Muscle layer of colon (tissue), 2 donors: ENCODE results near the gene ASB15.

Source experiments
- H3K27ac ChIP-seq: one replicate; pipeline ENCODE4 v1.7.0; 2013; ENCODE audit warnings: low read depth, mild to moderate bottlenecking, low read length, moderate library complexity
- H3K27me3 ChIP-seq, 2 donors: one replicate each; pipeline ENCODE4 v1.7.0; 2013; ENCODE audit warnings: low read length in 2 of 2, mild to moderate bottlenecking in 2 of 2; ENCODE audit not compliant: insufficient read depth in 2 of 2, control insufficient read depth in 1 of 2
- H3K36me3 ChIP-seq: one replicate; pipeline ENCODE4 v1.7.0; 2013; ENCODE audit warnings: mild to moderate bottlenecking, low read length; ENCODE audit not compliant: insufficient read depth
- H3K4me1 ChIP-seq: one replicate; pipeline ENCODE4 v1.7.0; 2013; ENCODE audit warnings: mild to moderate bottlenecking, low read length; ENCODE audit not compliant: insufficient read depth
- H3K4me3 ChIP-seq, 2 donors: one replicate each; pipeline ENCODE4 v1.7.0; 2013; ENCODE audit warnings: low read length in 2 of 2, low read depth in 1 of 2, mild to moderate bottlenecking in 1 of 2, moderate library complexity in 1 of 2
- H3K9ac ChIP-seq: one replicate; pipeline ENCODE4 v1.7.0; 2013; ENCODE audit warnings: low read length
- H3K9me3 ChIP-seq: one replicate; pipeline ENCODE4 v1.7.0; 2013; ENCODE audit warnings: mild to moderate bottlenecking, low read length
- donor health status: abdominal sarcoma.
- donor health status: Adenocarcinoma of cecum.

Gene ASB15

GRCh38 chr7:123657304-123657685 lies 55.7 kb downstream of the ASB15 start:
- no peak overlapping the region for H3K4me3 ChIP-seq
- H3K27ac ChIP-seq = no peak overlapping the region
- H3K36me3 ChIP-seq = no peaks in the 10 kb centered on the region

GRCh38 chr7:123658023-123658422 lies 56.4 kb downstream of the ASB15 start:
- H3K9me3 ChIP-seq = no peaks in the 10 kb centered on the region
- no peaks in the 10 kb centered on the region for H3K27me3 ChIP-seq
- no peaks in the 10 kb centered on the region for H3K4me1 ChIP-seq
- H3K27ac ChIP-seq = no peak overlapping the region
- no peak overlapping the region for H3K9ac ChIP-seq
- H3K36me3 ChIP-seq = no peaks in the 10 kb centered on the region
- no peak overlapping the region for H3K4me3 ChIP-seq

More at GRCh38 chr7:123657304-123657685, 55.7 kb downstream of the ASB15 start:
- no peaks in the 10 kb centered on the region for H3K4me1 ChIP-seq
- no peaks in the 10 kb centered on the region for H3K27me3 ChIP-seq
- H3K9me3 ChIP-seq = no peaks in the 10 kb centered on the region
- H3K9ac ChIP-seq = no peak overlapping the region

GRCh38 chr7:123660514-123661354 lies 59.1 kb downstream of the ASB15 start:
- Histone ChIP-seq H3K9ac (no peak overlapping the region), H3K4me3 (no peak overlapping the region), H3K4me1 (no peaks in the 10 kb centered on the region), H3K27ac (no peak overlapping the region), H3K27me3 (no peaks in the 10 kb centered on the region), H3K36me3 (no peaks in the 10 kb centered on the region), H3K9me3 (no peaks in the 10 kb centered on the region)

GRCh38 chr7:123661765-123662164 lies 60.1 kb downstream of the ASB15 start:
- H3K27ac ChIP-seq = no peak overlapping the region

GRCh38 chr7:123662293-123662692 lies 60.7 kb downstream of the ASB15 start:
- H3K27me3 ChIP-seq = no peaks in the 10 kb centered on the region
- H3K36me3 ChIP-seq = no peaks in the 10 kb centered on the region
- H3K9me3 ChIP-seq = no peaks in the 10 kb centered on the region
- H3K27ac ChIP-seq = no peak overlapping the region
- no peak overlapping the region for H3K4me3 ChIP-seq
- no peak overlapping the region for H3K9ac ChIP-seq
- H3K4me1 ChIP-seq = no peaks in the 10 kb centered on the region

More at GRCh38 chr7:123661765-123662164, 60.1 kb downstream of the ASB15 start:
- Histone ChIP-seq H3K9me3 (no peaks in the 10 kb centered on the region), H3K27me3 (no peaks in the 10 kb centered on the region), H3K4me3 (no peak overlapping the region), H3K9ac (no peak overlapping the region), H3K4me1 (no peaks in the 10 kb centered on the region), H3K36me3 (no peaks in the 10 kb centered on the region)

- H3K36me3 ChIP-seq = no peaks in the 10 kb centered on the region
- no peak overlapping the region for H3K27ac ChIP-seq
- no peaks in the 10 kb centered on the region for H3K27me3 ChIP-seq
- no peaks in the 10 kb centered on the region for H3K4me1 ChIP-seq
- no peak overlapping the region for H3K4me3 ChIP-seq
- no peaks in the 10 kb centered on the region for H3K9me3 ChIP-seq
- H3K9ac ChIP-seq = no peak overlapping the region
Measured at GRCh38 chr7:123662755-123663154, 61.1 kb downstream of the ASB15 start.

- H3K9ac ChIP-seq = no peak overlapping the region
- no peaks in the 10 kb centered on the region for H3K27me3 ChIP-seq
- H3K4me1 ChIP-seq = no peaks in the 10 kb centered on the region
- H3K9me3 ChIP-seq = no peaks in the 10 kb centered on the region
- H3K4me3 ChIP-seq = no peak overlapping the region
- H3K27ac ChIP-seq = no peak overlapping the region
- no peaks in the 10 kb centered on the region for H3K36me3 ChIP-seq
Measured at GRCh38 chr7:123663200-123663599, 61.6 kb downstream of the ASB15 start.

GRCh38 chr7:123665157-123665556 lies 63.5 kb downstream of the ASB15 start:
- no peaks in the 10 kb centered on the region for H3K27me3 ChIP-seq
- H3K4me3 ChIP-seq = no peak overlapping the region
- no peaks in the 10 kb centered on the region for H3K4me1 ChIP-seq
- H3K27ac ChIP-seq = no peak overlapping the region
- H3K9me3 ChIP-seq = no peaks in the 10 kb centered on the region
- no peaks in the 10 kb centered on the region for H3K36me3 ChIP-seq
- no peak overlapping the region for H3K9ac ChIP-seq

GRCh38 chr7:123665896-123666295 lies 64.3 kb downstream of the ASB15 start:
- Histone ChIP-seq H3K36me3 (no peaks in the 10 kb centered on the region), H3K9me3 (no peaks in the 10 kb centered on the region), H3K27ac (no peak overlapping the region), H3K4me1 (no peaks in the 10 kb centered on the region), H3K4me3 (no peak overlapping the region), H3K27me3 (no peaks in the 10 kb centered on the region), H3K9ac (no peak overlapping the region)

GRCh38 chr7:123666492-123666891 lies 64.9 kb downstream of the ASB15 start:
- Histone ChIP-seq H3K36me3 (no peaks in the 10 kb centered on the region), H3K27me3 (no peaks in the 10 kb centered on the region), H3K27ac (no peak overlapping the region), H3K9ac (no peak overlapping the region), H3K4me3 (no peak overlapping the region), H3K4me1 (no peaks in the 10 kb centered on the region), H3K9me3 (no peaks in the 10 kb centered on the region)

GRCh38 chr7:123669485-123669884 lies 67.9 kb downstream of the ASB15 start:
- no peaks in the 10 kb centered on the region for H3K9me3 ChIP-seq
- H3K9ac ChIP-seq = no peak overlapping the region
- H3K27ac ChIP-seq = no peak overlapping the region
- H3K4me1 ChIP-seq = peaks cover 1% of the 10 kb centered on the region
- no peaks in the 10 kb centered on the region for H3K27me3 ChIP-seq
- H3K4me3 ChIP-seq = no peak overlapping the region
- H3K36me3 ChIP-seq = no peaks in the 10 kb centered on the region

- Histone ChIP-seq H3K27me3 (no peaks in the 10 kb centered on the region), H3K4me3 (no peak overlapping the region), H3K36me3 (no peaks in the 10 kb centered on the region), H3K27ac (no peak overlapping the region), H3K9ac (no peak overlapping the region), H3K9me3 (no peaks in the 10 kb centered on the region), H3K4me1 (peaks cover 18% of the 10 kb centered on the region)
Measured at GRCh38 chr7:123673137-123673732, 71.6 kb downstream of the ASB15 start.
